Sigmoid colon (tissue), 7 donors: ENCODE results near the gene SLC39A6. TPM values are rescaled to one million over a fixed set of nuclear protein-coding genes. Genes with fewer than 3 reads are reported as not detected.

ENCODE experiments used
- DNase-seq: peaks from one replicate; pipeline ENCODE4 v3.0.0-alpha.2; 2019
- H3K27ac ChIP-seq, 4 donors: fragments of 200-600 bp; sonication (generic); one replicate each; pipeline ENCODE4 v1.5.1; 2016 to 2019; ENCODE audit warnings: mild to moderate bottlenecking in 1 of 4
- H3K27me3 ChIP-seq, 3 donors: fragments of 200-600 bp; sonication (generic); one replicate each; pipeline ENCODE4 v1.5.1; 2019; ENCODE audit warnings: mild to moderate bottlenecking in 1 of 3
- H3K36me3 ChIP-seq, 4 donors: fragments of 200-600 bp; sonication (generic); one replicate each; pipeline ENCODE4 v1.5.1; 2016 to 2019
- H3K4me1 ChIP-seq, 4 donors: fragments of 200-600 bp; sonication (generic); one replicate each; pipeline ENCODE4 v1.5.1; 2017 to 2019
- H3K4me3 ChIP-seq, 4 donors: fragments of 200-600 bp; sonication (generic); one replicate each; pipeline ENCODE4 v1.5.1; 2017 to 2019; ENCODE audit warnings: mild to moderate bottlenecking in 2 of 4, moderate library complexity in 1 of 4
- H3K9me3 ChIP-seq, 4 donors: fragments of 200-600 bp in 3 of 4; sonication (generic) in 3 of 4; one replicate each; pipeline versions ENCODE4 v1.5.1 to v1.6.1; 2013 to 2019
- CTCF ChIP-seq, 4 experiments: fragments of 450-650 bp in 3 of 4; fragments of 200-600 bp in 1 of 4; IDR thresholded peaks; one replicate each; pipeline ENCODE4 v1.5.1; 2016 to 2019; ENCODE audit warnings: antibody characterized with exemption in 4 of 4, mild to moderate bottlenecking in 3 of 4, moderate library complexity in 2 of 4
- EP300 ChIP-seq, 4 donors: sonication (generic); formaldehyde crosslinking; IDR thresholded peaks; one replicate each; pipeline ENCODE4 v1.6.1; 2017; ENCODE audit warnings: antibody characterized with exemption in 4 of 4
- POLR2A ChIP-seq, 2 donors: fragments of 450-650 bp; IDR thresholded peaks; one replicate each; pipeline ENCODE4 v1.6.1; 2016; ENCODE audit warnings: antibody characterized with exemption in 2 of 2, mild to moderate bottlenecking in 2 of 2, moderate library complexity in 2 of 2
- POLR2AphosphoS5 ChIP-seq, 4 donors: sonication (generic); formaldehyde crosslinking; IDR thresholded peaks; one replicate each; pipeline ENCODE4 v1.6.1; 2017; ENCODE audit warnings: antibody characterized with exemption in 4 of 4
- WGBS, 2 donors: extraction: QIAGEN DNeasy Blood & Tissue Kit; methylation state at CpG; one replicate each; pipeline ENCODE4 v1.1.7; 2013; 5-methylcytosine and 5-hydroxymethylcytosine counted together
- intact Hi-C: fragments of 100-400 bp; cut with DNase I; formaldehyde crosslinking; loops from one replicate; pipeline ENCODE4 v1.15.1; 2023
- polyA plus RNA-seq, 3 donors: library from polyadenylated mRNA; stranded (reverse); fragments of 200-250 nt; gene quantifications; one replicate each; pipeline ENCODE4 v1.2.3, GENCODE V29; 2013
- total RNA-seq, 4 donors: library from RNA; depleted of rRNA; stranded (reverse); fragments of >200 nt; gene quantifications; one replicate each; pipeline ENCODE4 v1.1.0, GENCODE V29; 2016
- donor health status: healthy with polysubstance abuse.
- donor health status: Bipolar disorder and iron deficiency.
- donor health status: healthy.

The SLC39A6 gene
- total and polyA plus RNA-seq, 7 donors: 1.8 to 34.6 (median 28.1) TPM

GRCh38 chr18:36160959-36161371 lies 31.8 kb upstream of the SLC39A6 start:
- Histone ChIP-seq H3K9me3 (no peaks in the 10 kb centered on the region), H3K27ac (no peak overlapping the region), H3K4me3 (no peak overlapping the region), H3K4me1 (peaks cover 0 to 11% (median 6%) of the 10 kb centered on the region in 4 donors), H3K27me3 (no peaks in the 10 kb centered on the region), H3K36me3 (peaks cover 13 to 82% (median 46%) of the 10 kb centered on the region in 4 donors)
- intact Hi-C loops: no loop called here
- 87 to 89% methylated on average over 4 of the region's 4 CpGs for WGBS, 2 donors
- TF ChIP-seq POLR2AphosphoS5 (IDR thresholded peaks at IDR 0.05) (no peak), CTCF (IDR thresholded peaks at IDR 0.05) (no peak), POLR2A (IDR thresholded peaks at IDR 0.05) (no peak), EP300 (IDR thresholded peaks at IDR 0.05) (no peak)
- no peak for DNase-seq

GRCh38 chr18:36158266-36158867 lies 29.2 kb upstream of the SLC39A6 start:
- Histone ChIP-seq H3K4me1 (peaks cover 0 to 11% (median 6%) of the 10 kb centered on the region in 4 donors), H3K4me3 (no peak overlapping the region), H3K36me3 (peaks cover 18 to 90% (median 45%) of the 10 kb centered on the region in 4 donors), H3K27ac (peak overlapping the region in 3 of 4 donors; percentile 46 to 54 (median 53)), H3K9me3 (no peaks in the 10 kb centered on the region), H3K27me3 (no peaks in the 10 kb centered on the region)
- intact Hi-C loops: no loop called here
- DNase-seq: no peak
- TF ChIP-seq POLR2AphosphoS5 (IDR thresholded peaks at IDR 0.05) (peak in 1 of 4 donors; percentile 25), POLR2A (IDR thresholded peaks at IDR 0.05) (no peak)
- WGBS, 2 donors: 82 to 85% methylated on average over 5 of the region's 5 CpGs

GRCh38 chr18:36157441-36157840 lies 28.3 kb upstream of the SLC39A6 start:
- TF ChIP-seq EP300 (IDR thresholded peaks at IDR 0.05): no peak
- TF ChIP-seq CTCF (IDR thresholded peaks at IDR 0.05): no peak
- no peak for TF ChIP-seq POLR2A (IDR thresholded peaks at IDR 0.05)
- no peak for TF ChIP-seq POLR2AphosphoS5 (IDR thresholded peaks at IDR 0.05)
- Histone ChIP-seq H3K4me3 (no peak overlapping the region), H3K27me3 (no peaks in the 10 kb centered on the region), H3K4me1 (peaks cover 0 to 11% (median 6%) of the 10 kb centered on the region in 4 donors), H3K27ac (peak overlapping the region in 3 of 4 donors; percentile 46 to 54 (median 53)), H3K36me3 (peaks cover 18 to 95% (median 45%) of the 10 kb centered on the region in 4 donors), H3K9me3 (no peaks in the 10 kb centered on the region)
- no peak for DNase-seq
- intact Hi-C loops: no loop called here

GRCh38 chr18:36155851-36156757 lies 27.0 kb upstream of the SLC39A6 start:
- Histone ChIP-seq H3K36me3 (peaks cover 18 to 95% (median 40%) of the 10 kb centered on the region in 4 donors), H3K9me3 (no peaks in the 10 kb centered on the region), H3K4me3 (no peak overlapping the region), H3K27me3 (no peaks in the 10 kb centered on the region), H3K27ac (no peak overlapping the region), H3K4me1 (peaks cover 0 to 11% (median 6%) of the 10 kb centered on the region in 4 donors)
- TF ChIP-seq CTCF (IDR thresholded peaks at IDR 0.05) (no peak), EP300 (IDR thresholded peaks at IDR 0.05) (no peak), POLR2AphosphoS5 (IDR thresholded peaks at IDR 0.05) (no peak), POLR2A (IDR thresholded peaks at IDR 0.05) (no peak)
- intact Hi-C loops: no loop called here
- WGBS, 2 donors: 89 to 93% methylated on average over 7 of the region's 7 CpGs
- no peak for DNase-seq

- Histone ChIP-seq H3K4me3 (no peak overlapping the region), H3K9me3 (no peaks in the 10 kb centered on the region), H3K27me3 (no peaks in the 10 kb centered on the region), H3K4me1 (peaks cover 0 to 11% (median 6%) of the 10 kb centered on the region in 4 donors), H3K27ac (peak overlapping the region in 1 of 4 donors; percentile 24), H3K36me3 (peaks cover 11 to 95% (median 23%) of the 10 kb centered on the region in 4 donors)
- no peak for DNase-seq
- WGBS, 2 donors: 29 to 71% methylated on average over 2 of the region's 2 CpGs
- intact Hi-C loops: no loop called here
- TF ChIP-seq CTCF (IDR thresholded peaks at IDR 0.05): no peak
- TF ChIP-seq POLR2AphosphoS5 (IDR thresholded peaks at IDR 0.05): no peak
- TF ChIP-seq POLR2A (IDR thresholded peaks at IDR 0.05): no peak
- no peak for TF ChIP-seq EP300 (IDR thresholded peaks at IDR 0.05)
Observed at GRCh38 chr18:36153771-36154170, 24.6 kb upstream of the SLC39A6 start.
